Activated CD8-positive, alpha-beta memory T cell treated with anti-CD3 and anti-CD28 coated beads, Interleukin-2, amount 50 U/mL, for 48 hours (primary cell): ENCODE measurements around the gene ANKRD20A1.
"Not testable (repeated sequence)": the region's sequence is repeated elsewhere in the genome, so short reads cannot be mapped to it uniquely, and the experiment has no call there.

Experiments used
- DNase-seq: peaks from one replicate; pipeline ENCODE4 v3.0.0-alpha.2; 2020

Gene ANKRD20A1

GRCh38 chr9:67858871-67859270, at the start of gene ANKRD20A1:
Gene ANKRD20A1, plus strand, starts transcription at chr9:67858931. Its CDS starts 496 bp downstream, at chr9:67859427.
- DNase-seq = not testable (repeated sequence)

- peak; percentile 63 for DNase-seq
These were observed 26.6 kb upstream of the ANKRD20A1 start for GRCh38 chr9:67832088-67832487.
